Measurements from ENCODE around the gene BGN.

GRCh38 chrX:153547195-153547594 is 52.4 kb downstream of the BGN start:
- TF ChIP-seq EZH2 (IDR thresholded peaks at IDR 0.05; ENCODE audit: insufficient read depth, low read length) (no peak), CTCF (IDR thresholded peaks at IDR 0.05; ENCODE audit: insufficient read depth, low read depth, low read length) (no peak)

All from astrocyte (in vitro differentiated cells and primary cell).